Endothelial cell of umbilical vein (primary cell): ENCODE results near the gene PPFIBP2. TPM values are rescaled to one million over a fixed set of nuclear protein-coding genes. Genes with fewer than 3 reads are reported as not detected.

Experiments
- BruUV-seq: library from RNA; stranded (reverse); fragments of 400-500 nt; replicated peaks from 2 replicates; lab custom pipeline; 2021; lab: Mats Ljungman, UMichigan
- CTCF ChIA-PET: fragments of 300-600, 350-600 bp; sonication (Branson Sonifier 250); formaldehyde crosslinking; loops from one replicate; lab custom pipeline; 2021; ENCODE audit warnings: antibody characterized with exemption, inconsistent platforms; lab: Charles Lee
- POLR2A ChIA-PET: fragments of 300-600, 350-600 bp; sonication (Branson Sonifier 250); formaldehyde crosslinking; loops from one replicate; lab custom pipeline; 2021; ENCODE audit warnings: antibody characterized with exemption, inconsistent platforms; lab: Charles Lee
- DNase-seq: peaks from one replicate; pipeline ENCODE4 v3.0.0-alpha.2; 2011; ENCODE audit warnings: low read depth, low spot score
- FAIRE-seq: peaks from 2 replicates; lab custom pipeline; 2011; peaks lifted over from hg19 to GRCh38; lab: Jason Lieb, UNC
- H2AFZ ChIP-seq: 2 replicates; pipeline ENCODE4 v1.6.0; 2012; ENCODE audit warnings: low read depth, low read length, control low read depth, inconsistent platforms
- H3K27ac ChIP-seq: 2 replicates; pipeline ENCODE4 v1.5.1; 2011; ENCODE audit warnings: low read depth, mild to moderate bottlenecking, control low read depth, low read length, moderate library complexity; ENCODE audit not compliant: insufficient read depth
- H3K27me3 ChIP-seq, 2 experiments: 2 replicates each; pipeline versions ENCODE4 v1.6.0 to v1.6.1; 2011; ENCODE audit warnings: low read length in 2 of 2, mixed read lengths in 1 of 2; ENCODE audit not compliant: control insufficient read depth in 2 of 2, insufficient read depth in 2 of 2
- H3K36me3 ChIP-seq, 2 experiments: 2 replicates in 1 of 2; 3 replicates in 1 of 2; pipeline ENCODE4 v1.5.1; 2011; ENCODE audit warnings: low read length in 2 of 2, mild to moderate bottlenecking in 1 of 2, moderate library complexity in 1 of 2; ENCODE audit not compliant: control insufficient read depth in 2 of 2, insufficient read depth in 2 of 2; ENCODE audit errors: extremely low read depth in 1 of 2
- H3K4me1 ChIP-seq: 3 replicates; pipeline ENCODE4 v1.5.1; 2011; ENCODE audit warnings: mild to moderate bottlenecking, low read length; ENCODE audit not compliant: control insufficient read depth, insufficient read depth; ENCODE audit errors: extremely low read depth
- H3K4me2 ChIP-seq: 2 replicates; pipeline ENCODE4 v1.6.1; 2011; ENCODE audit warnings: low read length, control low read depth, mixed read lengths; ENCODE audit not compliant: insufficient read depth
- H3K4me3 ChIP-seq, 3 experiments: fragments of 200-600 bp in 1 of 3; sonication (generic), shearing (Covaris generic) in 1 of 3; replicated peaks in 1 of 3; 2 replicates each; pipeline ENCODE4 v1.5.1; 2011 to 2016; ENCODE audit warnings: control low read depth in 3 of 3, low read length in 3 of 3, mild to moderate bottlenecking in 2 of 3, inconsistent platforms in 1 of 3, low read depth in 1 of 3, moderate library complexity in 1 of 3; ENCODE audit not compliant: insufficient read depth in 1 of 3
- H3K79me2 ChIP-seq: 2 replicates; pipeline ENCODE4 v1.6.0; 2012; ENCODE audit warnings: low read length, inconsistent platforms; ENCODE audit not compliant: control insufficient read depth, insufficient read depth
- H3K9ac ChIP-seq: replicated peaks from 2 replicates; pipeline ENCODE3; 2011; ENCODE audit warnings: low read length, control low read depth; ENCODE audit not compliant: insufficient read depth; ENCODE audit errors: extremely low read depth
- H3K9me1 ChIP-seq: replicated peaks from 3 replicates; pipeline ENCODE4 v1.6.0; 2011; ENCODE audit warnings: mild to moderate bottlenecking, low read length; ENCODE audit not compliant: control insufficient read depth, insufficient read depth; ENCODE audit errors: extremely low read depth
- H3K9me3 ChIP-seq: replicated peaks from 2 replicates; pipeline ENCODE4 v1.5.1; 2012; ENCODE audit warnings: low read length, inconsistent platforms; ENCODE audit not compliant: control insufficient read depth, insufficient read depth
- H4K20me1 ChIP-seq: replicated peaks from 2 replicates; pipeline ENCODE3; 2011; ENCODE audit warnings: mild to moderate bottlenecking, low read length; ENCODE audit not compliant: control insufficient read depth, insufficient read depth; ENCODE audit errors: extremely low read depth
- CTCF ChIP-seq, 2 donors: IDR thresholded peaks; 1 replicate in 1 of 2; 2 replicates in 1 of 2; pipeline ENCODE4 v1.5.1; 2011; ENCODE audit warnings: low read length in 2 of 2, mild to moderate bottlenecking in 2 of 2, moderate library complexity in 2 of 2, control low read depth in 1 of 2, inconsistent platforms in 1 of 2, low read depth in 1 of 2; ENCODE audit not compliant: insufficient read depth in 1 of 2; ENCODE audit errors: extremely low read depth in 1 of 2
- EZH2 ChIP-seq: IDR thresholded peaks from 2 replicates; pipeline ENCODE4 v1.6.1; 2012; ENCODE audit warnings: borderline replicate concordance, low read depth, mild to moderate bottlenecking, moderate library complexity, low read length, inconsistent platforms; ENCODE audit not compliant: severe bottlenecking
- FOS ChIP-seq: IDR thresholded peaks from 2 replicates; pipeline ENCODE4 v1.6.1; 2011; ENCODE audit warnings: mild to moderate bottlenecking, low read length, moderate library complexity, borderline replicate concordance; ENCODE audit not compliant: insufficient read depth
- GATA2 ChIP-seq: IDR thresholded peaks from 2 replicates; pipeline ENCODE4 v1.7.0; 2011; ENCODE audit warnings: low read depth, mild to moderate bottlenecking, moderate library complexity, mixed read lengths, low read length; ENCODE audit not compliant: insufficient read length, insufficient read depth
- JUN ChIP-seq: IDR thresholded peaks from 2 replicates; pipeline ENCODE4 v1.6.1; 2011; ENCODE audit warnings: borderline replicate concordance, low read depth; ENCODE audit not compliant: insufficient read length, insufficient read depth
- MAX ChIP-seq: IDR thresholded peaks from 2 replicates; pipeline ENCODE4 v1.6.1; 2011; ENCODE audit not compliant: insufficient read depth, insufficient read length
- MYC ChIP-seq: IDR thresholded peaks from one replicate; pipeline ENCODE4 v1.6.1; 2011; ENCODE audit warnings: mild to moderate bottlenecking, low read depth, low read length
- POLR2A ChIP-seq: IDR thresholded peaks from 2 replicates; pipeline ENCODE4 v1.6.1; 2012; ENCODE audit warnings: low read depth, mild to moderate bottlenecking, control low read depth, low read length
- POLR2AphosphoS5 ChIP-seq: IDR thresholded peaks from 2 replicates; pipeline ENCODE4 v1.6.1; 2012; ENCODE audit warnings: low read depth, mild to moderate bottlenecking, control low read depth, low read length, moderate library complexity; ENCODE audit not compliant: insufficient read depth
- dilution Hi-C: fragments of 300-500 bp; cut with MboI; formaldehyde crosslinking; loops from one replicate; pipeline ENCODE4 v1.15.0; 2019; ENCODE audit warnings: low sequenced_read_pairs; ENCODE audit not compliant: extremely low pct_ligation_motif_present
- intact Hi-C: fragments of 100-400 bp; cut with micrococcal nuclease; formaldehyde crosslinking; loops from one replicate; pipeline ENCODE4 v1.10.0; 2022
- polyA plus RNA-seq, 4 experiments: library from polyadenylated mRNA; depleted of rRNA in 3 of 4; stranded (reverse) in 3 of 4; unstranded in 1 of 4; fragments of >200 nt; gene quantifications; 2 replicates each; pipeline versions ENCODE4 v1.2.1 to v1.2.3, GENCODE V29; 2011 to 2012; ENCODE audit warnings: missing spikeins in 1 of 4
- total RNA-seq: library from RNA; stranded (reverse); gene quantifications from 2 replicates; pipeline ENCODE4 v1.2.3, GENCODE V29; 2021

Gene PPFIBP2
- total and polyA plus RNA-seq, 2 donors (not counting 3 experiments of a cell fraction or from before 2014, with no cell fraction given), result 1.3 to 4.0 TPM

GRCh38 chr11:7603031-7603781 lies 89.4 kb downstream of the PPFIBP2 start:
- Histone ChIP-seq H3K4me3 (no peak overlapping the region), H3K27ac (no peak overlapping the region), H3K36me3 (no peaks in the 10 kb centered on the region), H3K27me3 (no peaks in the 10 kb centered on the region), H4K20me1 (no peaks in the 10 kb centered on the region), H2AFZ (no peak overlapping the region), H3K4me2 (no peak overlapping the region), H3K79me2 (no peaks in the 10 kb centered on the region), H3K4me1 (peaks cover 48% of the 10 kb centered on the region), H3K9ac (no peak overlapping the region), H3K9me3 (no peaks in the 10 kb centered on the region), H3K9me1 (no peaks in the 10 kb centered on the region)
- TF ChIP-seq POLR2AphosphoS5, result no peak
- no peak for TF ChIP-seq MAX
- TF ChIP-seq MYC, result no peak
- no peak for TF ChIP-seq JUN
- TF ChIP-seq POLR2A, result no peak
- TF ChIP-seq GATA2, result no peak
- no peak for TF ChIP-seq CTCF (IDR thresholded peaks at IDR 0.05; ENCODE audit: extremely low read depth in 1 of 2, insufficient read depth in 1 of 2, low read depth in 1 of 2, low read length in 2 of 2)
- TF ChIP-seq EZH2, result no peak
- no peak for TF ChIP-seq FOS
- ChIA-PET POLR2A (no interaction called here), CTCF (interaction anchor here (1.0 to 5.2 kb wide), 4 partner anchors 24 to 64 kb away, joined by 3 to 41 read pairs (median 4); no protein-coding TSS in a partner anchor)
- dilution Hi-C loops (no loop called here), intact Hi-C loops (loop anchor here (10.0 kb wide), 1 partner anchor 1278 kb away; the partner anchor contains the start of gene CAVIN3)
- BruUV-seq, result no TSS peak
- DNase-seq (no peak), FAIRE-seq (no peak)
